NCI-H2196 (cell line): ENCODE measurements around the gene ACAN.

ENCODE experiments used
- DNase-seq: peaks from one replicate; lab custom pipeline; 2025; ENCODE audit not compliant: unreplicated experiment; lab: John Stamatoyannopoulos, UW

The ACAN gene

GRCh38 chr15:88803241-88803919 lies at the start of gene ACAN:
TSS of gene ACAN (plus strand) at chr15:88803436. CDS start at chr15:88836207, 32,771 bp downstream.
- DNase-seq: no peak

DNA sequence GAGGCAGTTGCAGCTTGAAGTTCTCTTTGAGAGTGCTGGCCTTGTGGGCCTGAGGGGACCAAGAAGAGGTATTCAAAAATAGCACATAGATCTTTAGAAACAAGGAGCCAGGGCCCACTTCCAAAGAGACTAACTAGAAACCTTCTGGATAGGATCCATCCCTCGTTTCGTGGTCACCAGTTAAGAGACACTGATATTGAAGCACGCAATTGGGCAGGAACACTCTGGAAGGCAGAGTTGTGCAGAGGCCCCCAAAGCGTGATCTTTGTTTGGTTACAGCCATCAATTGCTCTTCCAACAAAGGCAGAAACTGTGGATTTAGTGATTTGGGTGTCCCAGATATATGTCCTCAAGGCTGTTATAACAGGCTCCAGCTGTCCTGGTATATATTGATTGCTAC lies 46.7 kb upstream of the ACAN start:
- DNase-seq: no peak

DNA sequence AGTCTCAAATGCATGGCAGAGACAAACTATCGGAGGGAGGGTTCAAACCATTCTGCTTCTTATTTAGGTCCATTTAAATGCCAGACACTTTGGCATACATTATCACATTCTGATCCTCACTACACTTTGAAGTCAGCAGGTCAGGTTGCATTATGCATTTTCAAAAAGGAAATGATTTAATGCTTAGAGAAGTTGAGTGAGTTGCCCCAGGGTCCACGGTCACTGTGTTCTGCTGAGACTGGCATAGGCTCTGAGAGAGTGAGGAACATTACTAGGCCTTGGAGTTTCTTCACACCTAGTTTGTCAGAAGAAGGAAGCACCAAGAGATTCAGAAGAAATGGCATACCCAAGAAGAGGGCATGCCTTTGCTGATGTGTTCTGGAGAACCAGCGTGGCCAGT lies 46.3 kb upstream of the ACAN start:
- no peak for DNase-seq

- DNase-seq: no peak
Observed at GRCh38 chr15:88759872-88760271, 43.4 kb upstream of the ACAN start.

DNA sequence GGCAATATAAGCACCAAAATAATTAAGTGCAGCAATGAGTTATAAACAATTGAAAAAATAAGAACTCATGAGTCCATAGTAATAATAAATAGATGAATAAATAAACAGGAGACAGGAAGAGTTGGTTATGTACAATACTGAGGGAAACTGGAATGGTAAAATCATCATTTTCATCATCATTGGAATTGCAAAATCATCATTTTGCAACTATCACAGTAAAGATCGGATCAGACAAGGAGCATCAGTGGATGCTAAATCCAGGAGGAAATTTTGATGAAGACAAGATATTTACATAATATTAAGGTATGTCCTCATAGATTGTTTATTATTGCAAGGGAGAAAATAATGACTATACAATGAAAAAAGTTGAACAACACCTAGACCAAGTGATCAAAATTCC lies 38.8 kb upstream of the ACAN start:
- no peak for DNase-seq

- no peak for DNase-seq
Observed at GRCh38 chr15:88765212-88765611, 38.0 kb upstream of the ACAN start.

DNA sequence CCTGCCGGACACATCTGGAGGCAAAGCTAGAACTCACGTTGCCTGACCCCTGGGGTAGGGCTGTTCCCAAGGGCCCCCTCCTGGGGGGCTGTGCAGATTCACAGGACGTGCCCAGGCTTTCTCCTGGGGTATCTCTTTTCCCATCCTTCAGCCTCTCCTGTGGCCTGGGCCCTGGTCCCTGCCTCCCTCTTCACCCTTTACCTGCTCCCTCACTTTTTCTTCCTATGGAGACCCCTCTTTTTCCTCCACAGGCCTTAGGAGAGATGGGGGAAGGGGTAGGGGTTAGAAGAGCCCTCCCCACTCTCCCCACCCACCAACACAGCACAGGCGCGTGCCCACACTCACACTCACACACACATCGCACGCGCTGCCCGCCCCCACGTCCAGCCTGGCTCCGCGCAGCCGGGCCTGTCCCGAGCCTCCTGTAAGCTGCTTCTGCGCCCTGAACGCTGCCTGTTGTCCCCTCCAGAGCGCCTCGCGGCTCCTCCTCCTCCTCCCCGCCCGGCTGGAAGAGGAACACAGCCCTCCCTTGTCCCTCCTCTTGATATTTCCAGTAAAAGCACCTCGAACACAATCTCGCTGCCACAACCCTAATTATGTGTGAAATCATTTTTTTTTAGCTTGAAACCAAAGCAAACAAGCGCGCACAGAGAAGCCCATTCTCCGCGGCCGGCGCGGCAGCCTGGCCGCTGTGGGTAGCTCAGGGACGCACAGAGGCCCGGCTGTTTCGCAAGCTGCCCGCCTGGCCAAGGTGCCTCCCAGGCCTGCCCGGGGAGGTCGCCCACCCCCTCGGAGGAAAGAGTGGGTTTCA lies 33.9 kb upstream of the ACAN start:
- no peak for DNase-seq

- no peak for DNase-seq
Observed at GRCh38 chr15:88775776-88776175, 27.5 kb upstream of the ACAN start.

GRCh38 chr15:88776646-88777045 lies 26.6 kb upstream of the ACAN start:
- no peak for DNase-seq

GRCh38 chr15:88779944-88780343 lies 23.3 kb upstream of the ACAN start:
- no peak for DNase-seq

DNA sequence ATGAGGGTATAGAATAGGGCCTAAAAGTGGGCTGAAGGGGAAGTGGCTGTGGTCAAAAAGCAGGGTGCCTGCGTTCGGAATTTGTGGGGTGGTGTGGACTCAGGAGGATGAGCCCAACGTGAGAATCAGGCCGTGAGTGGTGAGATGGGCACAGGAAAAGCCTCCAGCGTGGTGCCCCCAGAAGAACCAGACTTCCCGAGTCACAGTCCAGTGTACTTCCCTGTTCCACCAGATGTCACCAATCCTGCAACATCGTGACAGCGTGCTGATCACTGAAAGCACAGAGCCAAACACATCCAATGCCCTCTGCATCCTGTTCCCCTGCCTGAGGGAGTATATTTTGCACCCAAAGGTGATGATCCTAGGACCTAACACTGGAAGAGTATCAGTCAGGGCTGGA lies 20.8 kb upstream of the ACAN start:
- DNase-seq: no peak

DNA sequence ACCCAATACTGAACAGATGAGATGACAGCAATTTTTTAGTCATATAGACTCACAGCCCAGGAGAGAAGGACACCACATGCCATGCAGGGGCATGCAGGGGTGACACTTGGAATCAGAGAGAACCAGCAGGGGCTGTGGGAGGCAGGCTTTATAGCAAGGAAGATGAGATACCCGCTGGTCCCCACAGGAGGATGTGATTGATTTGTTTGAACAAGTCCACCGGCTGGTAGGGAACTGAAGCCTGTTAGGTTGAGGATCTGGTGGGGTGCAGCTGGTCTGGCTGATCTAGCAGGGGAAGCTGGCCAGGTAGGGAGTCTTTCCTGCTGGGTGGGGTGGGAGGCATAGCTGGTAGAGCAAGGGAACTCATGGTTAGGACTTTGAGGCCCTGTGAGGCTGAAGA lies 18.0 kb upstream of the ACAN start:
- DNase-seq: no peak

GRCh38 chr15:88788036-88788435 lies 15.2 kb upstream of the ACAN start:
- no peak for DNase-seq

- DNase-seq: no peak
Observed at GRCh38 chr15:88788816-88789215, 14.4 kb upstream of the ACAN start.

DNA sequence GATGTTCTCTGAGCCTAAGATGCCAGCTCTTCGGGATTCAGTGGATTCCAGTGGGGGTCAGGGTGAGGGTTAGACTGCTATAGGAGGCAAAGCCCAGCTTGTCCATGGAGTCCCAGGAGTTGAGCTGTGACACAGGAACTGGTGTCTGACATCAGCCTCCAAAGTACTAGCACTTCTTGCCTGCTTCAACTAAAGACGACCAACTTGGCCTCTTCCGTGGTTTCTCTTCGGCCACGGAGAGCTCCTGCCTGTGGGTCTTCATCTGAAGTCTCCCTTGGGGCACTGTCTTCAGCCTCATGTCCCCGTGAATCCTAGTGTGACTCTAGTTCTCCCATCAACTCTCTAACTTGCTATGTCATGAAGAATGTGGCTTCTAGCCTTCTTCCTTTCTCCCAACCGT lies 12.8 kb upstream of the ACAN start:
- no peak for DNase-seq

- DNase-seq: no peak
Observed at GRCh38 chr15:88791637-88792036, 11.6 kb upstream of the ACAN start.

- DNase-seq: no peak
Observed at GRCh38 chr15:88792342-88793282, 10.6 kb upstream of the ACAN start.

GRCh38 chr15:88794001-88794400 lies 9.2 kb upstream of the ACAN start:
- no peak for DNase-seq

DNA sequence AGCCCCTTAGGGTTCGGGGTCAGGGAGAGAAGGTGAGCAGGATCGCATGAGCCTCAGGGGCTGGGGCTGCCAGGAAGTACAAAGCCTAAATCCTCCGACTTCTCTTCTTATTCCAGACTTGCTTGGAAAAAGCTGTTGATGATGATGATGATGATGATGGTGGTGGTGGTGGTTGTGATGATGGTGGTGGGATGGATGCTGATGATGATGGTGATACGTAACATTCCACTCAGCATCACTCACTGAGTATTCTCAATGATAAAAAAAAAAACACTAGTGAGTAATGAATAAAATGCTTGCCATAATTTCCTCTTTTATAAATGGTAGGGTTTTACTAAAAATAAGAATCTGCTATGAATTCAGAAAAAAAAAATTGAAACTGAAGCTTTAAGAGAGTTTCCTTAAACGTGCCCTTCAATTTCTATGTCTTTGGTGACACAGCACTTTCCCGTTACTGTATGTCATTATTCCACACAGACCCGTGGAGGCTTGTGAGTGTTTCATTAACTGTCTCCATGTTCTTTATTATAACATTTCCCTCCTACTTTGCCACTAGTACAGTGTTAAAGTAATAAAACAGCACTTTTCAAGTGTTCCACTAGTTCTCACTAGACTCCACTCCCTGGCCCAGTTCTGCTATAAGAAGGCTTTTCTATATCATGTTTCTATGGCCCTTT lies 5.4 kb upstream of the ACAN start:
- no peak for DNase-seq

DNA sequence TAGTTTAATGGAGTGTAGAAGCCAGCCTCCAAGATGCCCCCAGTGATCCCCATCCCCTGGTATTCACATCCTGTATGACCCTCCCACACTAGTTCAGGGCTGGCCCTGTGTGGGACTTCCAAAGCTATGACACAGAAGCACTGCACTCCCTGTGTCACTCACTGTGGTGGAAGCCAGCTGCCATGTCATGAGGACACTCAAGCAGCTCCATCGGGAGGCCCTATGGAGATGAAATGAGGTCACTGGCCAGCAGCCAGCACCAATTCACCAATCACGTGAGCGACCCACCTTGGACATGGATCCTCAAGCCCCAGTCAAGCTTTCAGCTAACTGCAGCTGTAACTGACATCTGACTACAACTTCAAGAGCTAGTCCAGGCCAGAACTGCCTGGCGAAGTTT lies 3.9 kb upstream of the ACAN start:
- DNase-seq: no peak

DNA sequence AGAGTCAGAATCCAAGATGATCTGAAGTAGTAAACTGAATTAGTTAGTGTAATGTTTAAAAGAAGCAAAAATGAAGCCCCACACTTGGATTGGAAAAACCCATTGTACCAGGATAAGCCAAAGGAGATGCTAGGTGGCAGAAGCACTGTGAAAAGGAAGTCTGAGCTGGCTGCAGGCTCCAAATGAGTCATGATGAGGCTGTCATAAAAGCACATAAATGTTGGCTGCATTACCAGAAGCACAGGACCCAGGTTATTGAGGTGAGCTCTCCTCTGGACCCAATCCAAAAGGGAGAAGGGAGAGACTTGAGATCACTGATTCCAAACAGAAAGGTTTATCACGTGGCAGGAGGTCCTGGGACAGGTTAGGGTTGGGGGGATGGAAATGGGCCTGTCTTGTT lies 3.2 kb upstream of the ACAN start:
- no peak for DNase-seq
